Muscle layer of colon (tissue), 2 donors: Measurements from ENCODE around the gene PIBF1.
A peak's percentile ranks its signal among the peaks of the same experiment; 100 is the strongest.

ENCODE experiments used
- H3K27ac ChIP-seq: one replicate; pipeline ENCODE4 v1.7.0; 2013; ENCODE audit warnings: low read depth, mild to moderate bottlenecking, low read length, moderate library complexity
- H3K27me3 ChIP-seq, 2 donors: one replicate each; pipeline ENCODE4 v1.7.0; 2013; ENCODE audit warnings: low read length in 2 of 2, mild to moderate bottlenecking in 2 of 2; ENCODE audit not compliant: insufficient read depth in 2 of 2, control insufficient read depth in 1 of 2
- H3K36me3 ChIP-seq: one replicate; pipeline ENCODE4 v1.7.0; 2013; ENCODE audit warnings: mild to moderate bottlenecking, low read length; ENCODE audit not compliant: insufficient read depth
- H3K4me1 ChIP-seq: one replicate; pipeline ENCODE4 v1.7.0; 2013; ENCODE audit warnings: mild to moderate bottlenecking, low read length; ENCODE audit not compliant: insufficient read depth
- H3K4me3 ChIP-seq, 2 donors: one replicate each; pipeline ENCODE4 v1.7.0; 2013; ENCODE audit warnings: low read length in 2 of 2, low read depth in 1 of 2, mild to moderate bottlenecking in 1 of 2, moderate library complexity in 1 of 2
- H3K9ac ChIP-seq: one replicate; pipeline ENCODE4 v1.7.0; 2013; ENCODE audit warnings: low read length
- H3K9me3 ChIP-seq: one replicate; pipeline ENCODE4 v1.7.0; 2013; ENCODE audit warnings: mild to moderate bottlenecking, low read length
- donor health status: abdominal sarcoma.
- donor health status: Adenocarcinoma of cecum.

Gene PIBF1

GRCh38 chr13:73055813-73056564 is 274.1 kb downstream of the PIBF1 start:
- Histone ChIP-seq H3K27ac (no peak overlapping the region), H3K4me1 (peaks cover 7% of the 10 kb centered on the region), H3K27me3 (no peaks in the 10 kb centered on the region), H3K36me3 (no peaks in the 10 kb centered on the region), H3K9me3 (no peaks in the 10 kb centered on the region), H3K9ac (no peak overlapping the region), H3K4me3 (no peak overlapping the region)

DNA sequence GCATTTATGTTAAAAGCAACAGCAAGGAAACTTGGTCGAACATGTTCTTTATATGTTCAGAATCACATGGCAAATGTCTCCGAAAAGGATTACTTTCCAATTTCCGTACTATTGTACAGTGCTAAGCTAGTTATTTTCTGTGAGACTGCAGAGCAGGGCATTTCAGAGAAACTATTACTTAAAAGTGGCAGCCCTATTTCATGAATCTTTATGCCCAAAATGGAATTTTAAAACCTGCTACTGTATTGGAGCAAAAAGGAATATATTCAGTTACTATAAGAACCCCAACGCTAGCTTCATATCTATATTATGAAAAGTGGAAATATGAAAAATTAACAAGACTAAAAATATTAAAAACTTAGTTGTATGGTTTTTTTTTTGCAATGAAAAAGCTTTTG is 274.6 kb downstream of the PIBF1 start:
- Histone ChIP-seq H3K27me3 (no peaks in the 10 kb centered on the region), H3K4me1 (peaks cover 7% of the 10 kb centered on the region), H3K27ac (no peak overlapping the region), H3K9ac (no peak overlapping the region), H3K4me3 (no peak overlapping the region), H3K9me3 (no peaks in the 10 kb centered on the region), H3K36me3 (no peaks in the 10 kb centered on the region)

- peaks cover 7% of the 10 kb centered on the region for H3K4me1 ChIP-seq
- no peak overlapping the region for H3K27ac ChIP-seq
- H3K27me3 ChIP-seq, result no peaks in the 10 kb centered on the region
- H3K9me3 ChIP-seq, result no peaks in the 10 kb centered on the region
- H3K9ac ChIP-seq, result no peak overlapping the region
- no peak overlapping the region for H3K4me3 ChIP-seq
- no peaks in the 10 kb centered on the region for H3K36me3 ChIP-seq
These were observed 275.5 kb downstream of the PIBF1 start for GRCh38 chr13:73057284-73058063.

- H3K9ac ChIP-seq, result no peak overlapping the region
- H3K27me3 ChIP-seq, result no peaks in the 10 kb centered on the region
- H3K9me3 ChIP-seq, result no peaks in the 10 kb centered on the region
- peaks cover 7% of the 10 kb centered on the region for H3K4me1 ChIP-seq
- no peak overlapping the region for H3K27ac ChIP-seq
- H3K4me3 ChIP-seq, result peak overlapping the region in 1 of 2 donors; percentile 76
- no peaks in the 10 kb centered on the region for H3K36me3 ChIP-seq
These were observed 276.1 kb downstream of the PIBF1 start for GRCh38 chr13:73058064-73058313.

DNA sequence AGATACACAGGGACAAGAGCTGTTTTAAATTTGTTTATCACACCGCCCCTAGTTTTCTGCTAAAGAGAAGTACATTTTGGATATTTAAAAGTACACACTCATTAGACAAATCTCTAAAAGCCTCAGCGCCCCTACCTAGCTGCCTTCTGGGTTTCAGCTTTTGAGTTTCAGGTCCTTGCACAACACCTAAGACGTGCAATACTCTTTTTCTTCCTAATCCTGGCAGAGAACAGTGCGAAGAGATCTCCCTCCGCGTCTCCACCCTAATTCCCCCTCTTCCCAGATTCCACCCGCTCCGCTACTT is 276.5 kb downstream of the PIBF1 start:
- Histone ChIP-seq H3K9ac (no peak overlapping the region), H3K27ac (peak overlapping the region; percentile 58)

DNA sequence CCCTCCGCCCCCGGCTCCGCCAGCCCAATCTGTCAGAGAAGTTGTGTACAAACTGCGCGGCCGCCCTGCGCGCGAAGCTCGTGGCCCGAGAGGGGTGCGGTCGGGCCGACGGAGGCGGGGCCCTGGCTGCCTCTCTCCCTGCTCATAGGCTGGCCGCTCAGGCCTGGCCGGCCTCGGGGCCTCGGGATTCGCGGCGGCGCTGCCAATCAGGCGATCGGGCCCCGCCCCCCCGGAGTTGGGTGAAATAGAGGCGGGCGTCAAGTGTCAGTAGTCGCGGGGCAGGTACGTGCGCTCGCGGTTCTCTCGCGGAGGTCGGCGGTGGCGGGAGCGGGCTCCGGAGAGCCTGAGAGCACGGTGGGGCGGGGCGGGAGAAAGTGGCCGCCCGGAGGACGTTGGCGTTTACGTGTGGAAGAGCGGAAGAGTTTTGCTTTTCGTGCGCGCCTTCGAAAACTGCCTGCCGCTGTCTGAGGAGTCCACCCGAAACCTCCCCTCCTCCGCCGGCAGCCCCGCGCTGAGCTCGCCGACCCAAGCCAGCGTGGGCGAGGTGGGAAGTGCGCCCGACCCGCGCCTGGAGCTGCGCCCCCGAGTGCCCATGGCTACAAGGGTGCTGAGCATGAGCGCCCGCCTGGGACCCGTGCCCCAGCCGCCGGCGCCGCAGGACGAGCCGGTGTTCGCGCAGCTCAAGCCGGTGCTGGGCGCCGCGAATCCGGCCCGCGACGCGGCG is 277.0 kb downstream of the PIBF1 start, which contains the start of gene KLF5:
Gene KLF5 (plus strand): TSS at position 270 of the 724 bp plus-strand sequence. CDS start 323 bp downstream, at position 593.
- peak within 1 kb of the TSS; percentile 76 to 84 for H3K4me3 ChIP-seq
- no peaks in the 10 kb centered on the region for H3K9me3 ChIP-seq
- peak within 1 kb of the TSS; percentile 41 for H3K9ac ChIP-seq
- peak within 1 kb of the TSS; percentile 58 for H3K27ac ChIP-seq
- H3K36me3 ChIP-seq, result no peaks in the 10 kb centered on the region
- H3K27me3 ChIP-seq, result no peaks in the 10 kb centered on the region
- peaks cover 7% of the 10 kb centered on the region for H3K4me1 ChIP-seq

More for the DNA sequence above, 276.5 kb downstream of the PIBF1 start:
- H3K4me3 ChIP-seq, result peak overlapping the region; percentile 76 to 84
- H3K36me3 ChIP-seq, result no peaks in the 10 kb centered on the region
- no peaks in the 10 kb centered on the region for H3K27me3 ChIP-seq
- no peaks in the 10 kb centered on the region for H3K9me3 ChIP-seq
- peaks cover 7% of the 10 kb centered on the region for H3K4me1 ChIP-seq

DNA sequence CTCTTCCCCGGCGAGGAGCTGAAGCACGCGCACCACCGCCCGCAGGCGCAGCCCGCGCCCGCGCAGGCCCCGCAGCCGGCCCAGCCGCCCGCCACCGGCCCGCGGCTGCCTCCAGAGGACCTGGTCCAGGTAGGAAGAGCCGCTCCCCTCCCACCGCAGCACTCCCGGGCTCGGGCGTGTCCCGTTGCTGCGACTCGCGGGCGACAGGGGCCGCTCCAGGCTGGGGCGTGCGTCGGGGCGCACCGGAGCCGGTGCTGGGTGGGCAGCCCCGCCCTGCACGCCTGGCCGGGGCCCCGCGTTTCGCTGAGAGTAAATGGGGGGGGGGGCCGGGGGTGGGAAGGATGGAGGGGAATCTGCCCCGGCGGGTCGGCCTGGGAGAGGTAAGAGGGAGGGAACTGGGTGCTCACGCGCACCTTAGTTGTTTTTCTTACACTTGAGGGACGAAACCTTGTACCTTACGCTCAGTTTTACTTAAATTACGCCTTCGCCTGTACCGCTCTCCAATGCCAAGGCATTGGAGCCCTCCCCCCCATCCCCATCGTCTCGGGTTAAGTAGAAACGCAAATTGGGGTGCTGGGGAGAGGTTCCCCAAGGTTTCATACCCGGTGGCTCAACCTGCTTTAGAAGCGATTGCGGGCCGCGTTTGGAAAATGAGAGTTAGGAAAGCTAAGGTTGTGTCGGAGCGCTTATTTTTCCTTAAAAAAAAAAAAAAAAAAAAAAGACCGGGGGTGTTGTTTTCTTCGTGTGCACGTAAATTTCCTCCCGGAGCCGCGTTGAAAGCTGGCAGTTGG is 277.7 kb downstream of the PIBF1 start:
- Histone ChIP-seq H3K4me1 (peaks cover 7% of the 10 kb centered on the region), H3K9me3 (no peaks in the 10 kb centered on the region), H3K9ac (peak overlapping the region; percentile 41), H3K36me3 (no peaks in the 10 kb centered on the region), H3K27ac (peak overlapping the region; percentile 40), H3K27me3 (no peaks in the 10 kb centered on the region), H3K4me3 (peak overlapping the region; percentile 76 to 84)

DNA sequence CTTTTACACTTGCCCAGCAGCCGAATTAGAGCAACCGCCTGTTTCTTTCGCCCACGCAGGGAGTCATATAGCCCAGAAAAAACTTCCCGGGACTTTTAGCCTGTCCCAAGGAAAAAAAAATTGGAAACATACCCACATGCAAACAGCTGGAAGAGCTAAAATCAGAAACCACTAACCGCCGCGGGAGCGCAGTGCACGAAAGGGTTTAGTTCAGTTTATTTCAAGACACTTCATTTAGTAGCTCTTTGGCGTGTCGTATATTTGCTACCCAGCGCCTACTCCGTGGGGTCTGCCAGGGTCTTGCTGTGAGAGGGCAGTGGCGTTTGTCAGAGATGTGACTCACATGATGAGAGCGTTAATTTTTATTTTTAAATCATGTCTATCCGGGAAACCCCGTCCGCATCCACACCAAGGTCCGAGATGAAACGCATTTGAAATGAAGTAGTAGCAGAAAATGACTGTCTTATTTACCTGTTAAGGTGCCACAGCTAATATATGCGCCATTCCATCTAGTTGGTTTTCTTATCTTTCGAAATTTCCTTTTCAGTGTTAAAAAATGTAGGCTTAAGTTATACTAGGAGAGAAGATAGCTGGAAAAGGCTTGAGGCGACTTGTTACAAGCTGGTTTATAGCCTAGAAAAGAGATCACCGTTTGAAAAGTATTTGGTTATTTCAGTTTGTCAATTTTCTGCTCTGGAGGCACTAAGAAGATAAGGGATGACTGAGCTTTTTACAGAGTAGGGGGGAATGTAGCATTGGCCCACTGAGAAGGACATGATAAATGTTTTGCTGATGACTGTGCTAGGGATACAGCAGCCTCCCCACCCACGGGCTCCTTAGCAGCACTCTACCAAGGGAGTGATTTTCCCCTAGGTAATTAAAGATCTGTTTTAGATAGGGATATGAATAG is 278.6 kb downstream of the PIBF1 start:
- H3K27ac ChIP-seq, result peak overlapping the region; percentile 34
- H3K36me3 ChIP-seq, result no peaks in the 10 kb centered on the region
- H3K4me3 ChIP-seq, result peak overlapping the region; percentile 76 to 84
- H3K9me3 ChIP-seq, result no peaks in the 10 kb centered on the region
- H3K9ac ChIP-seq, result peak overlapping the region; percentile 41
- peaks cover 7% of the 10 kb centered on the region for H3K4me1 ChIP-seq
- no peaks in the 10 kb centered on the region for H3K27me3 ChIP-seq

DNA sequence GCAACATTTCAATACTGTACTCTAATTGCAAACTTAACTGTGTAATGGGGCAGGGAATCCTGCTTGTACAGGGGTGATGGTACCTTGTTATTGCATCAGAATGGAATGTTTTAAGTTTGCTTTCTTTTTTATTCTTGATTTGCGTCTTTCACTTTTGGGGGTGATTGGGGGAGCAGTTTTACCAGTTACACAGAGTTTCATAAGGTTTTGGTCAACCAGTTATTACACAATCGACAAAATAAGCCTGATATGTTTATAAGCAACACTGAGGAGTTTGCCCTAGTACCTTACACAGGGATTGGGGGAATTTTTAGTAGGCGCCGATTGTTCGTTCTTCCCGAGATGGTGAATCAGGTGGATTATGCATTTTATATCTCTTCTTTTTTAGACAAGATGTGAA is 279.5 kb downstream of the PIBF1 start:
- no peak overlapping the region for H3K27ac ChIP-seq
- H3K36me3 ChIP-seq, result no peaks in the 10 kb centered on the region
- no peak overlapping the region for H3K9ac ChIP-seq
- no peaks in the 10 kb centered on the region for H3K9me3 ChIP-seq
- no peaks in the 10 kb centered on the region for H3K27me3 ChIP-seq
- no peak overlapping the region for H3K4me3 ChIP-seq
- peaks cover 7% of the 10 kb centered on the region for H3K4me1 ChIP-seq

DNA sequence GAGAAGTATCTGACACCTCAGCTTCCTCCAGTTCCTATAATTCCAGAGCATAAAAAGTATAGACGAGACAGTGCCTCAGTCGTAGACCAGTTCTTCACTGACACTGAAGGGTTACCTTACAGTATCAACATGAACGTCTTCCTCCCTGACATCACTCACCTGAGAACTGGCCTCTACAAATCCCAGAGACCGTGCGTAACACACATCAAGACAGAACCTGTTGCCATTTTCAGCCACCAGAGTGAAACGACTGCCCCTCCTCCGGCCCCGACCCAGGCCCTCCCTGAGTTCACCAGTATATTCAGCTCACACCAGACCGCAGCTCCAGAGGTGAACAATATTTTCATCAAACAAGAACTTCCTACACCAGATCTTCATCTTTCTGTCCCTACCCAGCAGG is 279.9 kb downstream of the PIBF1 start:
- no peaks in the 10 kb centered on the region for H3K27me3 ChIP-seq
- H3K27ac ChIP-seq, result no peak overlapping the region
- H3K9ac ChIP-seq, result no peak overlapping the region
- H3K4me3 ChIP-seq, result no peak overlapping the region
- peaks cover 7% of the 10 kb centered on the region for H3K4me1 ChIP-seq
- H3K9me3 ChIP-seq, result no peaks in the 10 kb centered on the region
- no peaks in the 10 kb centered on the region for H3K36me3 ChIP-seq
